HG02870 (cell line): Measurements from ENCODE around the gene PXDC1.
"Not testable (repeated sequence)": the region's sequence is repeated elsewhere in the genome, so short reads cannot be mapped to it uniquely, and the experiment has no call there.

Experiments used
- ATAC-seq: cut with Tn5 transposase; IDR thresholded peaks from one replicate; pipeline ENCODE4 v1.9.1; 2021; ENCODE audit warnings: mild to moderate bottlenecking, moderate library complexity; ENCODE audit not compliant: unreplicated experiment

PXDC1 gene

GRCh38 chr6:3714111-3714510, 37.4 kb downstream of the PXDC1 start:
- no peak for ATAC-seq

- ATAC-seq = no peak
Measured at GRCh38 chr6:3712827-3713665, 38.5 kb downstream of the PXDC1 start.

DNA sequence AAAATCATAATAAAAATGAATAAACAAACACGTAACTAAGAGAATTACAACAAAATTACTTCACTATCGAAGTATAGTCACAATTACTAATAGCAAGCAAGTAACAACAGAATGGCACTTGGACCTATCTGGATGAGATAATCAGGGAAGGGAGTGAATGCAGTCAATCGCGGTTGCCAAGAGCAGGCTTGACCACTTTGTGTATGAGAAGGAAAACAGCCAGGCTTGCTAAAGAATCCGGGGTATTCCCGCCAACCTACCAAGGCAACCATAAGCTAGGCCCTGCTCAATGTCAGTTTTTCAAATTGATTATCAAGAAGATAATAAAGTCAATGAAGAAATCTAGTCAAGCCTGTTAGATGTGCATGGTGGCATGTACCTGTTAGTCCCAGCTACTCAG, 39.7 kb downstream of the PXDC1 start:
- no peak for ATAC-seq

DNA sequence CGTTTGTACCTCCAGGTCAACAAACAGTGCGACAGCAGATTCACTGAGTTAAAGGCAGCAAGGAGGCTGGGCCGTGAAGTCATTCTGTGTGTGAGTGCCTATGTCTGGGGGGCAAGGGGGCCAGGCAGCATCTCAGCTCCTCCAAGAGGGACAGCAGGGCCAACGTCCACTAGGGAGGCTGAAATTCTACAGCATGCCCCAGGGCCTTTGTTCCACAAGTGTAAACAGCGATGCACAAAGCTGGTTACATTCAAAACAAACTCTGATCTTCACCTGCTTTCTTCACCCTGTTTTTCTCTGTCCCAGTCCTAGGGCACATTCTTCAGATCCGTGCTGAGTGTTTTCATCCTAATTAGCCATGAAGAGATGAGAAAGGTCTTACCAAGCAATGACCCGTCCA, 41.1 kb downstream of the PXDC1 start:
- no peak for ATAC-seq

DNA sequence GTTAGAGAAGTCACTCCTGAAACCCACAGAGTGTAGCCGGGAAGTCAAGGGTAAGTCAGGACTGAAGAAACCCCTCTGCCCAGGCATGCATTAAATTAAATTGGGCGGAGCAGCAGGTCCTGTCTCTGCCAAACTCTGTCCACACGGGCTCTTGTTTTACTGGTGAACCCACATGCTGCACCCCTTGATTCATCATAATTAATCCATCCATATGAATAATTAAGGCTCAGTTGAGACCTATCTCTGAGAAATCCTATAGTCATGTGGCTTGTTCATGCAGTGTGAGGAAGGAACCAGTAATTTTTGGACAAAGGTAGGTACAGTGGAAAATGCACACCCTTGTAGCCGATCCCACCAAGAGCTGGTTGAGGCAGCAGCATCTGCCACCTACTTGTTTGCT, 43.0 kb downstream of the PXDC1 start:
- ATAC-seq = no peak

DNA sequence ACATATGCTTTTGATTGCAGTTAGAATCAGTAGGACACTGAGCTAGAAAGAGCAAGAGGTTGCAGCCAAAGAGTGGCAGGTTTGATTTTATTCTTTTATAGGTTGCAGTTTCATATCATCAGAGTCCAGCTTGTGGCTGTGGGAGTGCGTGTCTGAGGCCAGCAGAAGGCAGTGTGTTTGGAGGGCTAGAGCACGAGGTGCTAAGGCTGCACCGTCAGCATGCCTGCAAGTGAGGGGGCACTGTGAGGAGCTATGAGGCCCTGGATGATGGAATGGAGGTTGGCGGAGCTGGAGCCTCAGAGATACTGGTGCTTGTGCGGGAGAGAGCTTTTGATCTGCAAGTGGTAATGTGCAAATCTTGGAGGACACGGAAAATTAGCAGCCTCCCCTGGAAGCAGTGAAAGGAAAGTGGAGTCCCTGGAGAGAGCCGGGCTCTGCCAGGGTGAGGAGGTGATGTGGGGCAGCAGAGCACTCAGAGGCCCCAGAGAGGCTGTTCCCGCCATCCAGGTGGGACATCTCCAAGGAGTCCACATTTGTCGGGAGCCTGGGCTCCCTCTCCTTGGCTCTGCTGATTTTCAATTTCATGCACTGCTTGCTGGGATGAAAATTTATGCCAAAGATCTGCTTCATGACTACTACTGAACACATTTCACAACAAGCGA, 43.6 kb downstream of the PXDC1 start:
- no peak for ATAC-seq

- ATAC-seq = no peak
Measured at GRCh38 chr6:3707024-3707423, 44.5 kb downstream of the PXDC1 start.

DNA sequence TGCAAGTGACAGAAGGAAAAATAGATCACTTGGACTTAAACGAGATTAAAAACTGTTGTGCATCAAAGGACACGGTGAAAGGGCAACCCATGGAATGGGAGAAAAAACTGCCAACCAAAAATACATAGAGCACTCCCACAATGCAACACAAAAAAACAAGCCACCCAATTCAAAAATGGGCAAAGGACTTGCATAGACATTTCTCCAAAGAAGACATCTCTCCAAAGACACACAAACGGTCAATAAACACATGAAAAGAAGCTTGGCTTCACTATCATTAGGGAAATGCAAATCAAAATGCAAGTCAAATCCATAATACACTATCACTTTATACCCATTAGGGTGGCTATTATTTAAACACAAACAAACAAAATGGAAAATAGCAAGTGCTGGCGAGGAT, 45.0 kb downstream of the PXDC1 start:
- ATAC-seq = no peak

DNA sequence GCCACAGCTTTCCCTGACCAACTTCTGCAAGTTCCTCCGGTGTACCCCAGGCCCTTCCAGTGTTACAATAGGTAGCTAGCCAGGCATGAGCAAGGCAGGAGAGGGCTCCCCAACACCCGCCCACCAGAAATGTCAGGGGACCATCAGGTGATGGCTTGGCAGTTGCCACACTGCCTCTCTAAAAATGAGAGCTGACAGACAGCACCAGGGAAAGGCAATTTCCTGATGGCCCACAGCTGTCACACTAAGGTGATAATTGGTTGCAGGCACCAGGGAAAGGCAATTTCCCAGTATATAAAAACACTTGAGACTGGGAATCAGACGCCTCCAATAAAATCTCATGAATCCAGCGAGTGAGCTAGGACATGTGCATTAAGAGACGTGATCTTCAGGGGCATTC, 49.9 kb downstream of the PXDC1 start:
- no peak for ATAC-seq

DNA sequence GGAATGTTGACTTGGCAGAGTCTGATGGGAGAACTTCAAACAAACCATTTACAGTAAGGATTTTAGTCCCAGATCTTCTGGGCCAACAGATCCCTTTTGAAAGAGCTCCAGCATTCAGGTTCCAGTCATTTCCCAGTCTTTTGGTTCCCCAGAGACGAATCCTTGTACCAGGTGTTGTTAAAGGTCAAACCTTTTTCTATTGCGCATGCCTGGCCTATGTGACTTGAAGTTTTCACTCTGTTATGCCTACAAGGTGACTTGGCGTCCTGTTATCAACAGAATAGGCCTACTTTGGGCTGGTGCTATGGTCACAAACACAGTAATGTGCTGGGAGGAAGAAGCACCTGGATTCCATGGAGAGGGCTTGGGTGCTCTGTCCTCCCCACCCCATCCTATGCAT, 52.3 kb downstream of the PXDC1 start:
- ATAC-seq = no peak

DNA sequence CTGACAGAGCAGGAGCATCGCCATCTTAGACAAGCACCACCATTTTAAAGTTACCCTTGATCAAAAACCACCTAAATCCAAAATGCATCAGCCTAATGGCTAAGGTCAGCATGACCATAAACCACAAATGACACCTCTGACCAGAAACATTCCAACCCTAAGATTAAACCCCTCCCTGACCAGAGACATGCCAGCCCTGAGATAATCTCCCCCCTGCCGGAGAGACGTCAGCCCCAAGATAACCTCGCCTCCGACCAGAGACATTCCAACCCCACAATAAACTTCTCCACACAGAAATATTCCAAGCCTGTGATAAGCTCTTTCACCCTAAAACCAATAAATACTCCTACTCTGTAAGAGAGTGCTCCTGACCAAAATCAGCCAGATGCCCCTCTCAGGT, 53.5 kb downstream of the PXDC1 start:
- ATAC-seq = no peak

DNA sequence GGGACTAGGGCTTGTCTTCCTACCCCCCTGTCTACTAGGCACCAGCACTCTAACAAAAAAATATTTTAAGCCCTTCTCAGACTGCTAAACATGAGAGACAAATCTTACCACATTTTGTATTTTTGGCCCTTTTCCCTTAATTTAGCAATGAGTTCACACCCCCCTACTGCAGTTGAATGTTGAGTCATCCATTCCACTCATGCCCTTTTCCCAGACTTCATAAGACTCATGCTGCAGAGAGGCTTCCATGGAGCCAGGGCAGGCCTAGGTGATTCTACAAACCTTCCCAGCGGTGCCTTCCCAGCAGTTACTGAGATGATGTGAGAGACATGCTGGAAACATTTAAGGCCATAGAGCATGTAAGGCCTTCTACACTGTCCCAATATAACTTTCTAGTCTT, 53.9 kb downstream of the PXDC1 start:
- no peak for ATAC-seq

GRCh38 chr6:3696525-3697088, 54.9 kb downstream of the PXDC1 start:
- ATAC-seq = no peak

GRCh38 chr6:3695065-3695817, 56.3 kb downstream of the PXDC1 start:
- ATAC-seq = no peak

GRCh38 chr6:3693831-3694230, 57.7 kb downstream of the PXDC1 start:
- no peak for ATAC-seq

DNA sequence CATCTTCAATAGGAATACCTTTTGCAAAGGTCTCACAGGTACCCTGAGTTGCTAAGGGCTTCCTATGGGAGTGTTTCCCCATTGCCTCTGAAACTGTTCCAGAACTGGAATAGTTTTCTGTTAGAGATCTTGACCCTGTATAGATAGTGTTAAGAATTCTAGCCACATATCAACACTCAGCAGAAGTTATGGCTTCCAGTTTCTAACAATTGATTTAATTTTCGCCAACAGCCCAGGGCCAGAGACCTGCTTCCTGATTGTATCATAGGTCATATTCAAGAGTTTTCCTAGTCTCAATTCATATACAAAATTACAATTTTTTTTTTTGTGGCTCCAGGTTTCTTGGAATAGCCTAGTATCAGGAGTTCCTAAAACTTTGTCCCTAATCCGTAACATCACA, 61.0 kb downstream of the PXDC1 start:
- ATAC-seq = no peak

GRCh38 chr6:3687847-3688246, 63.7 kb downstream of the PXDC1 start:
- no peak for ATAC-seq

DNA sequence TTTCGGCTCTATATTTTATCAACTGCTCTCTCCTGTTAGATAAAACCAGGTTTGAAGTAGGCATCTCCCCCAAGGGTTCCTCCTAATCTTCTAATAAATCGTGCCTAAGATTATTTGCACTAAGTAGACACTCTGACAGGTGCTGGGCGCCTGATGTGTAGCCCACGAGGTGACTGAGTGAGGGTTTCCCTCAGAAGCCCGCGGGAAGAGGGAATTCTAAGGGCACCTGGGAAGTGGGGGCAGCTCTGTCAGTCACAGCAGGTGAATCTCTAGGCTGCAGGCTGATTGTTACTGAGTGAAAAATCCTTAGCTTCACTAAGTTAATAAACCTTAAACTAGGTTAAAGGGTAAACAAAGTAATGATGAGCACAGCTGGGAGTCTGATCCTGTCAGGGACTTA, 68.2 kb downstream of the PXDC1 start:
- no peak for ATAC-seq

- ATAC-seq = no peak
Measured at GRCh38 chr6:3678946-3679345, 72.6 kb downstream of the PXDC1 start.

GRCh38 chr6:3677751-3678150, 73.8 kb downstream of the PXDC1 start:
- not testable (repeated sequence) for ATAC-seq

DNA sequence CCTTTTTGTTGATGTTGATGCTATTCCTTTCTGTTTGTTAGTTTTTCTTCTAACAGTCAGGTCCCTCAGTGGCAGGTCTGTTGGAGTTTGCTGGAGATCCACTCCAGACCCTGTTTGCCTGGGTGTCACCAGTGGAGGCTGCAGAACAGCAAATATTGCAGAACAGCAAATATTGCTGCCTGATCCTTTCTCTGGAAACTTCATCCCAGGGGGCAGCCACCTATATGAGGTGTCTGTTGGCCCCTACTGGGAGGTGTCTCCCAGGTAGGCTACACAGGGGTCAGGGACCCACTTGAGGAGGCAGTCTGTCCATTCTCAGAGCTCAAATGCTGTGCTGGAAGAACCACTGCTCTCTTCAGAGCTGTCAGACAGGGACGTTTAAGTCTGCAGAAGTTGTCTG, 74.2 kb downstream of the PXDC1 start:
- ATAC-seq = not testable (repeated sequence)
